Left ventricle myocardium inferior (tissue), 1 donor: ENCODE data around the gene USH2A. TPM values are rescaled to one million over a fixed set of nuclear protein-coding genes. Genes with fewer than 3 reads are reported as not detected.

Source experiments
- DNase-seq: peaks from one replicate; pipeline ENCODE4 v3.0.0-alpha.2; 2020
- H3K27ac ChIP-seq: fragments of 200-600 bp; replicated peaks from 2 replicates; pipeline ENCODE4 v1.8.0; 2021
- H3K27me3 ChIP-seq: fragments of 200-600 bp; 2 replicates; pipeline ENCODE4 v1.8.0; 2021; ENCODE audit warnings: low read depth
- H3K36me3 ChIP-seq: fragments of 200-600 bp; 2 replicates; pipeline ENCODE4 v1.8.0; 2021
- H3K4me1 ChIP-seq: fragments of 200-600 bp; 2 replicates; pipeline ENCODE4 v1.8.0; 2021
- H3K4me3 ChIP-seq: fragments of 200-600 bp; 2 replicates; pipeline ENCODE4 v1.8.0; 2021; ENCODE audit warnings: mild to moderate bottlenecking, moderate library complexity
- H3K9me3 ChIP-seq: fragments of 200-600 bp; replicated peaks from 2 replicates; pipeline ENCODE4 v1.8.0; 2021
- intact Hi-C: fragments of 100-400 bp; cut with micrococcal nuclease; formaldehyde crosslinking; loops from one replicate; pipeline ENCODE4 v1.11.0; 2022
- total RNA-seq: library from RNA; stranded (reverse); fragmentation: NEBNext Ultra II Directional; extraction: Animal tissue kit (Norgen Biotek cat#: 25700); gene quantifications from one replicate; pipeline ENCODE4 v1.2.1, GENCODE V29; 2021
- TF ChIP-seq, protein P1 (sequence below): fragments of 200-600 bp; IDR thresholded peaks from 2 replicates; pipeline ENCODE4 v1.8.0; 2021; ENCODE audit warnings: antibody characterized with exemption, mild to moderate bottlenecking, borderline replicate concordance
- donor health status: DM: no; HTN: yes; CAD: no; lungs with severe emphysema.

The USH2A gene
- total RNA-seq, 1 donor from 2014 or later: 3.6 TPM

DNA sequence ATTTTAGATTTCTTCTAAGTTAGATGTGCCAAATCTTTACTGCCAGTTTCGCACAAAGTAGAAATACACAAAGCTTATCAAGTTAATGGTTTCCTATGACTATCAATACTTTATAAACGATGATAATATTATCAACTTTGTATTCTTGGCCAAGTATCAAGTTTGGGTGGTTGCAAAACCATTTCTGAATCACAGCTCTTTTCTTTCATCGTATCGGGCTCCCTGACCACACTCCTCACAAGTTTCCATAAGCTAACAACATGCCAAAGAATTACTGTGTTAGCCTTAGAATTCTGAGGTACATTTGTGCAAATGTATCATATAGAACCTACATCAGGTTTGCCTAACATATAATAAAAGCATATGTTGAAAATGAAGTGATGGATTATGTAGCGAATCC, 545.1 kb downstream of the USH2A start:
- Histone ChIP-seq H3K27me3 (no peaks in the 10 kb centered on the region), H3K27ac (no peak overlapping the region), H3K4me1 (no peaks in the 10 kb centered on the region), H3K4me3 (no peak overlapping the region), H3K9me3 (no peaks in the 10 kb centered on the region), H3K36me3 (no peaks in the 10 kb centered on the region)
- TF ChIP-seq, protein P1, sequence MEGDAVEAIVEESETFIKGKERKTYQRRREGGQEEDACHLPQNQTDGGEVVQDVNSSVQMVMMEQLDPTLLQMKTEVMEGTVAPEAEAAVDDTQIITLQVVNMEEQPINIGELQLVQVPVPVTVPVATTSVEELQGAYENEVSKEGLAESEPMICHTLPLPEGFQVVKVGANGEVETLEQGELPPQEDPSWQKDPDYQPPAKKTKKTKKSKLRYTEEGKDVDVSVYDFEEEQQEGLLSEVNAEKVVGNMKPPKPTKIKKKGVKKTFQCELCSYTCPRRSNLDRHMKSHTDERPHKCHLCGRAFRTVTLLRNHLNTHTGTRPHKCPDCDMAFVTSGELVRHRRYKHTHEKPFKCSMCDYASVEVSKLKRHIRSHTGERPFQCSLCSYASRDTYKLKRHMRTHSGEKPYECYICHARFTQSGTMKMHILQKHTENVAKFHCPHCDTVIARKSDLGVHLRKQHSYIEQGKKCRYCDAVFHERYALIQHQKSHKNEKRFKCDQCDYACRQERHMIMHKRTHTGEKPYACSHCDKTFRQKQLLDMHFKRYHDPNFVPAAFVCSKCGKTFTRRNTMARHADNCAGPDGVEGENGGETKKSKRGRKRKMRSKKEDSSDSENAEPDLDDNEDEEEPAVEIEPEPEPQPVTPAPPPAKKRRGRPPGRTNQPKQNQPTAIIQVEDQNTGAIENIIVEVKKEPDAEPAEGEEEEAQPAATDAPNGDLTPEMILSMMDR: no peak
- intact Hi-C loops: no loop called here
- no peak for DNase-seq

DNA sequence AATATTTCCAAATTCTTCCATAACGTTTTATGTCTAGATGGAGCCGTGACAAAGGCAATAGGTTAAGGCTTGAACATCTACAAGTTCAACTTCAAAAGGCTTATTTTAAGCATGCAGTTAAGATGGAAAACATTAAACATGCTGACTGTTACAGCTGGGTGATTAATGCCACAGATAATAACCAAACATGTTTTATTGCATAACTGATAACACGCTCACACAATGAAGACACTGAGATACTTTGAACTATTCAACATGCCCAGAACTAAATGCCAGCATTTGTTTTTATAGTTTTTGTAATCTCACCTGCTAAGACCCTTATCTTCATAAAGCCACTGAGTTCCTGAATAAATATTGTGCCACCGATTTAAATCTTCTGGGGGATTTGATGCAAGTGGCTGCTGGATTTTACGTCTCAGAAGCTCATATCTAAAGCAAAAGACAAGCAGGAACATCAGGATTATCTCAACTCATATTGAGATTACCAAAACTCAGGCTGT, 545.7 kb downstream of the USH2A start:
- H3K27ac ChIP-seq: no peak overlapping the region
- no peak overlapping the region for H3K4me3 ChIP-seq
- TF ChIP-seq, protein P1: no peak
- intact Hi-C loops: no loop called here
- H3K9me3 ChIP-seq: no peaks in the 10 kb centered on the region
- no peak for DNase-seq
- no peaks in the 10 kb centered on the region for H3K36me3 ChIP-seq
- H3K4me1 ChIP-seq: no peaks in the 10 kb centered on the region
- H3K27me3 ChIP-seq: no peaks in the 10 kb centered on the region

DNA sequence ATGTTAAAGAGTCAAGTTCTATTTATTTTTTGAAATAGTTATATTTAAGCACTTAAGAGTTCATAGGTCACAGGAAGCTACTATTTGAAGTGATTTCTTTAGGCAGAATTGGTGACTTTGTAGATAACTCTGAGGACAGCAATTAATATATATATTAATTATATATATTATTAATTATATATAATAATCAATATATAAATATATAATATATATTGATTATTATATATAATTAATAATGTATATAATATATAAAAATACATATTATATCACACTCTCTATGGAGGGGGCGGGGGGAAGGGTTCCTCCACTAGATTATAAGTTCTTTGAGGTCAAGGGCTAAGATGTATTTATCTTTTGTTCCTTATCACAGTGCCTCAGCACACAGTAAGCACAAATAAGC, 547.5 kb downstream of the USH2A start:
- no peaks in the 10 kb centered on the region for H3K36me3 ChIP-seq
- TF ChIP-seq, protein P1: no peak
- no peaks in the 10 kb centered on the region for H3K4me1 ChIP-seq
- H3K27ac ChIP-seq: no peak overlapping the region
- no peaks in the 10 kb centered on the region for H3K27me3 ChIP-seq
- DNase-seq: no peak
- no peak overlapping the region for H3K4me3 ChIP-seq
- intact Hi-C loops: no loop called here
- no peaks in the 10 kb centered on the region for H3K9me3 ChIP-seq

DNA sequence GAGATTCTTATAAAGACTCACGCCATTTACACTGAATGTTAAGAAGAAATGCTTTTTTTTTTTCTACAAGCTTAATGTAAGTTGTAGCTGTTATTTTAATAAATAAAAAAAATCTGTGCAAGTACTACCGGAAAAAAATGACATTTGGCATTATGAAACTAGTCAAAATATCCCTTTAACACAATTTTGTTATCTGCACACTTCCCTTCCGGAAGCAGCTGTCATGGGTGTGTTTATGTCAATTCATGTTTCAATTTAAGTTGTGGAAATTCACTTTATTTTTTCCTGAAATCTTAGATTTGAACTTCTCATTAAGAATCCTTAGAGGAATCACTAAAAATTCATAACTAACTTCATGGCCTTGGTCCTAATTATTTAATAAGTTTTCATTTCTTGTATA, 548.0 kb downstream of the USH2A start:
- TF ChIP-seq, protein P1: no peak
- DNase-seq: no peak
- Histone ChIP-seq H3K27ac (no peak overlapping the region), H3K36me3 (no peaks in the 10 kb centered on the region), H3K27me3 (no peaks in the 10 kb centered on the region), H3K9me3 (no peaks in the 10 kb centered on the region), H3K4me1 (no peaks in the 10 kb centered on the region), H3K4me3 (no peak overlapping the region)
- intact Hi-C loops: no loop called here

DNA sequence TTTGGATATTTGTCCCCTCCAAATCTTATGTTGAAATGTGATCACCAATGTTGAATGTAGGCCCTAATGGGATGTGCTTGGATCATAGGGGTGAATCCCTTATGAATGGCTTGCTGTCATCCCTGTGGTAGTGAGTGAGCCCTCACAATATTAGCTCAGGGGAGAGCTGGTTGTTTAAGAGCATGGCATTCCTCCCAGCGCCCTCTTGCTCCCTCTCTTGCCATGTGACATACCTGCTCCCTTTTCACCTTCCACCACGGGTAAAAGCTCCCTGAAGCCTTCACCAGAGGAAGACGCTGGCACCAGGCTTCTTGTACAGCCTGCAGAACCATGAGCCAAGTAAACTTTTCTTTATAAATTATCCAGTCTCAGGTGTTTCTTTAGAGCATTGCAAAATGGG, 550.6 kb downstream of the USH2A start:
- no peaks in the 10 kb centered on the region for H3K9me3 ChIP-seq
- no peaks in the 10 kb centered on the region for H3K36me3 ChIP-seq
- H3K27ac ChIP-seq: no peak overlapping the region
- intact Hi-C loops: no loop called here
- DNase-seq: no peak
- no peak overlapping the region for H3K4me3 ChIP-seq
- H3K4me1 ChIP-seq: no peaks in the 10 kb centered on the region
- TF ChIP-seq, protein P1: no peak
- no peaks in the 10 kb centered on the region for H3K27me3 ChIP-seq

DNA sequence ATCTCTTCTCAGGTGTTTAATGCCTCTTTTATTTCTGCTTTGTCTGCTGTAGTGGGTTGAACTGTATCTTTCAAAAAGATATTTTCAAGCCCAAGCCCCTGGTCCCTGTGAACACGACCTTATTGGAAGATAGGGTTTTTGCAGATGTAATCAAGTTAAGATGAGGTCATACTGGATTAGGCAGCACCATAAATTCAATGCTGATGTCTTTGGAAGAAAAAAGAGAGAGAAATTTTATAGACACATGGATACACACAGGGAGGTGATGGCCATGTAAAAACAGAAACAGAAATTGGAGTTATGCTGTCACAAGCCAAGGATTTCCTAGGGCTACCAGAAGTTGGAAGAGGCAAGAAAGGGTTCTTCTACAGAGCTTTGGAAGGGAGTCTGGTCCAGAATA, 554.7 kb downstream of the USH2A start:
- TF ChIP-seq, protein P1: no peak
- H3K4me1 ChIP-seq: no peaks in the 10 kb centered on the region
- no peaks in the 10 kb centered on the region for H3K27me3 ChIP-seq
- no peaks in the 10 kb centered on the region for H3K9me3 ChIP-seq
- no peak overlapping the region for H3K27ac ChIP-seq
- H3K36me3 ChIP-seq: no peaks in the 10 kb centered on the region
- DNase-seq: no peak
- H3K4me3 ChIP-seq: no peak overlapping the region
- intact Hi-C loops: no loop called here
